WTC11 (cell line): Measurements from ENCODE around the gene IPO9. TPM values are rescaled to one million over a fixed set of nuclear protein-coding genes. Genes with fewer than 3 reads are reported as not detected.

ENCODE experiments used
- ATAC-seq: fragments of 200-7000 bp; cut with Tn5 transposase; 2 replicates; pipeline ENCODE4 v1.10.0; 2021; ENCODE audit warnings: mild to moderate bottlenecking, moderate library complexity
- CTCF ChIA-PET: fragments of 300-600 bp; sonication (Branson Sonifier 250); formaldehyde crosslinking; loops from one replicate; lab custom pipeline; 2021; ENCODE audit warnings: antibody characterized with exemption; lab: Charles Lee
- POLR2A ChIA-PET: fragments of 350-600 bp; sonication (Branson Sonifier 250); formaldehyde crosslinking; loops from one replicate; lab custom pipeline; 2021; ENCODE audit warnings: antibody characterized with exemption; lab: Charles Lee
- DNase-seq: peaks from one replicate; pipeline ENCODE4 v3.0.0; 2021; ENCODE audit warnings: low spot score
- H3K27ac Mint-ChIP-seq: 2 replicates; pipeline ENCODE4 v1.8.0; 2021; ENCODE audit warnings: mixed read lengths
- H3K27me3 Mint-ChIP-seq: 2 replicates; pipeline ENCODE4 v1.8.0; 2021; ENCODE audit warnings: low read depth, mild to moderate bottlenecking, moderate library complexity, mixed read lengths
- H3K36me3 Mint-ChIP-seq: 2 replicates; pipeline ENCODE4 v1.8.0; 2021; ENCODE audit warnings: mixed read lengths
- H3K4me1 Mint-ChIP-seq: 2 replicates; pipeline ENCODE4 v1.8.0; 2022; ENCODE audit warnings: mixed read lengths
- H3K4me3 Mint-ChIP-seq: 2 replicates; pipeline ENCODE4 v1.8.0; 2021; ENCODE audit warnings: mild to moderate bottlenecking, moderate library complexity, mixed read lengths
- H3K9me3 Mint-ChIP-seq: 2 replicates; pipeline ENCODE4 v1.8.0; 2021; ENCODE audit warnings: mixed read lengths
- AR ChIP-seq: fragments of 250-450 bp; sonication (Bioruptor Pico); IDR thresholded peaks from 2 replicates; pipeline ENCODE4 v1.9.0; 2021; ENCODE audit warnings: mild to moderate bottlenecking
- ARID4B ChIP-seq: sonication (generic); formaldehyde crosslinking; IDR thresholded peaks from 2 replicates; pipeline ENCODE4 v1.8.0; 2023; ENCODE audit warnings: missing genetic modification reagents, mild to moderate bottlenecking, borderline replicate concordance
- ATF3 ChIP-seq: sonication (generic); formaldehyde crosslinking; conservative IDR thresholded peaks from 2 replicates; pipeline ENCODE4 v1.8.1; 2022; ENCODE audit warnings: mild to moderate bottlenecking, missing genetic modification reagents
- CREM ChIP-seq: sonication (generic); formaldehyde crosslinking; IDR thresholded peaks from 2 replicates; pipeline ENCODE4 v1.8.1; 2022; ENCODE audit warnings: mild to moderate bottlenecking, missing genetic modification reagents, moderate library complexity
- CTCF ChIP-seq: fragments of 200-600 bp; IDR thresholded peaks from 2 replicates; pipeline ENCODE4 v1.8.0; 2022; ENCODE audit warnings: antibody characterized with exemption
- ETV6 ChIP-seq: sonication (generic); formaldehyde crosslinking; IDR thresholded peaks from 2 replicates; pipeline ENCODE4 v1.8.1; 2022; ENCODE audit warnings: mild to moderate bottlenecking, missing genetic modification reagents
- HMGA2 ChIP-seq: fragments of 250-450 bp; sonication (Bioruptor Pico); IDR thresholded peaks from 2 replicates; pipeline ENCODE4 v1.4.0; 2021; ENCODE audit warnings: mild to moderate bottlenecking, moderate library complexity
- MAX ChIP-seq: sonication (generic); formaldehyde crosslinking; IDR thresholded peaks from 2 replicates; pipeline ENCODE4 v1.8.0; 2022; ENCODE audit warnings: mild to moderate bottlenecking, missing genetic modification reagents
- NR1H2 ChIP-seq: sonication (generic); formaldehyde crosslinking; IDR thresholded peaks from 2 replicates; pipeline ENCODE4 v1.9.0; 2021; ENCODE audit warnings: mild to moderate bottlenecking, moderate library complexity, missing genetic modification reagents
- NR3C1 ChIP-seq: sonication (generic); formaldehyde crosslinking; conservative IDR thresholded peaks from 2 replicates; pipeline ENCODE4 v1.8.1; 2023; ENCODE audit warnings: low read depth, mild to moderate bottlenecking, missing genetic modification reagents
- PRDM15 ChIP-seq: sonication (generic); formaldehyde crosslinking; IDR thresholded peaks from 2 replicates; pipeline ENCODE4 v1.8.0; 2022; ENCODE audit warnings: missing genetic modification reagents
- TEAD1 ChIP-seq: sonication (generic); formaldehyde crosslinking; IDR thresholded peaks from 2 replicates; pipeline ENCODE4 v1.8.0; 2022; ENCODE audit warnings: mild to moderate bottlenecking, missing genetic modification reagents
- TEAD4 ChIP-seq: sonication (generic); formaldehyde crosslinking; IDR thresholded peaks from 2 replicates; pipeline ENCODE4 v1.8.0; 2022; ENCODE audit warnings: mild to moderate bottlenecking, missing genetic modification reagents
- ZNF281 ChIP-seq: sonication (generic); formaldehyde crosslinking; IDR thresholded peaks from 2 replicates; pipeline ENCODE4 v1.8.0; 2023; ENCODE audit warnings: mild to moderate bottlenecking, missing genetic modification reagents
- total RNA-seq: library from RNA; stranded (reverse); gene quantifications from 3 replicates; pipeline ENCODE4 v1.2.3, GENCODE V29; 2021

Gene IPO9
- total RNA-seq, 1 experiment from 2014 or later, result 97.2 TPM

- TF ChIP-seq ATF3 (CRISPR knock-in tag), result no peak
- no peak for TF ChIP-seq ETV6
Measured at GRCh38 chr1:201849372-201850052, 20.6 kb downstream of the IPO9 start (continued).

GRCh38 chr1:201850053-201850397, 21.1 kb downstream of the IPO9 start:
- DNase-seq (no peak), ATAC-seq (no peak)
- H3K27me3 Mint-ChIP-seq, result no peaks in the 10 kb centered on the region
- no peaks in the 10 kb centered on the region for H3K9me3 Mint-ChIP-seq
- TF ChIP-seq ZNF281 (CRISPR knock-in tag), result no peak
- no peak for TF ChIP-seq PRDM15 (CRISPR knock-in tag)
- no peak for TF ChIP-seq ARID4B (CRISPR knock-in tag)
- no peak for TF ChIP-seq NR3C1 (CRISPR knock-in tag)
- no peak for TF ChIP-seq NR1H2 (CRISPR knock-in tag)
- no peak for TF ChIP-seq HMGA2
- TF ChIP-seq CTCF, result no peak
- no peak for TF ChIP-seq CREM (CRISPR knock-in tag)
- no peak for TF ChIP-seq AR (CRISPR knock-in tag)
- no peak for TF ChIP-seq TEAD4 (CRISPR knock-in tag)
- no peak for TF ChIP-seq MAX
- TF ChIP-seq TEAD1, result no peak
- POLR2A ChIA-PET, result no interaction called here
- H3K27ac Mint-ChIP-seq, result no peak overlapping the region
- no peaks in the 10 kb centered on the region for H3K4me1 Mint-ChIP-seq
- CTCF ChIA-PET, result interaction anchor here (0.7 to 1.1 kb wide), 2 partner anchors 55 to 57 kb away, joined by 3 to 4 read pairs; no protein-coding TSS in a partner anchor
- H3K4me3 Mint-ChIP-seq, result no peak overlapping the region
- peaks cover 59% of the 10 kb centered on the region for H3K36me3 Mint-ChIP-seq
